ENCODE data around the gene PCDH1.

Gene PCDH1

GRCh38 chr5:141875022-141875740 lies 3.0 kb downstream of the PCDH1 start:
- no peak for FAIRE-seq
- DNase-seq (ENCODE audit: extremely low spot score, insufficient read length, low read depth), result no peak

DNA sequence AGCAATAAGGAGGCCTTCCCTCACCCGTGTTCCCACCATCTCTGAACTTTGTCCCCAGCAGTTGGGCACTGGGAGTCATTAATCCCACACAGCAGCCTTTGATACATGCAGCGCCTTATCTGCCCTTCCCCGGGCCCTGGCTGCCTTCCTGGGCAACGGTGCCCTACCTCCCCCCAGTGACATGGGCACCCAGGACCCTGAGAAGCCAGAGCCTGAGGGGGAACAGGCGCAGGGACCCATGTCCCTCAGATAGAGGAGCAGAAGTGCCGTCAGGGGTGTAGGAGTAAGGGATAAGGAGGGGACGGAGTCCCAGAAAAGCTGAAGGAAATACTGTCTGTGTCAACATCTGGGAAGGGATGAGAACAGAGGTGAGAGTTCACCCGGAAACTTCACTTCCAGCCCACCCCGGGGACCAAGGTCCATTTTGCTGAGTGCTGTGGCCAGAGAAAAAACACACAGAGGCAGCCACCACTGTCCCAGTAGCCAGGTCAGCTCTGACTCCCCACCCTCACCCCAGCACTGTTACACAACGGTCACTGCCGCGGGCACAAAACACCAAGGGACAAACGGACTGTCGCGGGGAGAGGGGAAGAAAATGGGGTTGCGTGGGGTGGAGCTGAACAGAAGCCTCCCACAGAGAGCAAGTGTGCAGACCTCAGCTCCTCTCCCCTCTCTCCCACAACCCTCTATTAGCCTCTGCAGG lies 3.8 kb downstream of the PCDH1 start:
- no peak for DNase-seq (ENCODE audit: extremely low spot score, insufficient read length, low read depth)
- no peak for FAIRE-seq

DNA sequence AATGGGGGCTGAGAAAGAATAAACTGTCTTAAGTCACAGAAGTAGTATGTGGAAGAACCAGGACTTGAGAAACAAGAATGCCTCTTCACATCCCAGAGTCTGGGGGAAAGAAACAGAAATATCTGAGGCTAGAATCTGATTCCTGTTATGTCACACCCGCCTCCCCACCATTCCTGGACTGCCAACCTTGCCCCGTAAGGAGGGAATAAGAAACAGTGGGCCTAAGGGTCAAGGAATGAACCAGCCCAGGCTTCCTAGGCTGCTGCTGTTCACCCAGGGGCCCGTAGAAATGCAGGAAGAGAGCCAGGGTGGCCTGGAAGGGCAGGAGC lies 4.3 kb downstream of the PCDH1 start:
- DNase-seq (ENCODE audit: extremely low spot score, insufficient read length, low read depth) (no peak), FAIRE-seq (no peak)

DNA sequence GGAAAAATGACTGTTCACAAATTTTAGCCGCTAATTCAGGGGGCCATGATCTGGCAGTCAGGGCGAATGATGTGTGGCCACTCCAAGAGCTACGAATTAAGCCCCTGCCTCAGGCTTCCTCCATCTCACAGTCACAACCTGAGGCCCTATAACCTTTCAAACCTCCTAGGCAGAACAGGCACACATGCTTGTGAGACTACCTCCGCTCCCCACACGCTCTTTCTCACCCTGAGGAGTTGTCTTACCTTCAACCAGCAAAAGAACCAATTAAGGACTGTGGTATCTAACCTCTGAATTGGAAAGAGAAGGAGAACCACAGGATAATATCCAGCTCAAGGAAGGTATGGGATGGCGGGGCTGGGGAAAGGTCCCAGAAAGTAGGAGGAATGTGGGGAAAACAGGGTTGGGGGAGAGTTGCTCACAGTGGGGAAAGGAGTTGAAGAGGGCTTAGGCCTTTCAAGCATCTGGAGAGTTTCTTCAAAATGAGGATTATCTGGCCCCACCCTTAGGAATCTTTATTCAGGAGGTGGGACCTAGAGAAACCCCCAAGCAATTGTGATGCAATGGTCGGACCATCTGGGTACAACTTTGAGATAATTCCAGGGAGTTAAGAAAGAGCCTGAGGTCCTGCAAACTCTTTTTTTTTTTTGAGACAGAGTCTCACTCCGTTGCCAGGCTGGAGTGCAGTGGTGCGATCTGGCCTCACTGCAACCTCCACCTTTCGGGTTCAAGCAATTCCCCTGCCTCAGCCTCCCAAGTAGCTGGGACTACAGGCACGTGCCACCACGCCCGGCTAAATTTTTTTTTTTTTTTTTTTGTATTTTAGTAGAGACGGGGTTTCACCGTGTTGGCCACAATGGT lies 5.5 kb downstream of the PCDH1 start:
- FAIRE-seq, result no peak

GRCh38 chr5:141871870-141872269 lies 6.3 kb downstream of the PCDH1 start:
- DNase-seq (ENCODE audit: extremely low spot score, insufficient read length, low read depth) (no peak), FAIRE-seq (no peak)

More for the DNA sequence above, 5.5 kb downstream of the PCDH1 start:
- DNase-seq (ENCODE audit: extremely low spot score, insufficient read length, low read depth), result no peak

- FAIRE-seq (no peak), DNase-seq (ENCODE audit: extremely low spot score, insufficient read length, low read depth) (no peak)
Measured at GRCh38 chr5:141870871-141871270, 7.3 kb downstream of the PCDH1 start.

DNA sequence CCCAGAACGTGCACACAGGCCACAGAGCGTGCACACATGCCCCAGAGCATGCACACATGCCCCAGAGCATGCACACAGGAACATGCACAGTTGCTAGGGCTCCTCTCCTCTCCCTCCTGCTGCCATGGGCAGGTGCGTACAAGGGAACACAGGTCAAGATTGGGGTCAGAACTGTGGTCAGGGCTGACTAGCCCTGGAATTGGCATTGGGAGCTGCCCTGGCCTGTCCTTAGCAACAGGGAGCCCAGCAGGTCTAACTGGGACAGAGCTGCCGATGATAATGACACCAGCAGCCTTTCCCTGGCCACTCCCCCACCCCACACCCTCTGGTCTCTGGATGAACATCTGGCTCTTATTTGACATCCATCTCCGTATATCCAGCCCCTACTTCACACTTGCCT lies 8.0 kb downstream of the PCDH1 start:
- FAIRE-seq (no peak), DNase-seq (ENCODE audit: extremely low spot score, insufficient read length, low read depth) (no peak)

DNA sequence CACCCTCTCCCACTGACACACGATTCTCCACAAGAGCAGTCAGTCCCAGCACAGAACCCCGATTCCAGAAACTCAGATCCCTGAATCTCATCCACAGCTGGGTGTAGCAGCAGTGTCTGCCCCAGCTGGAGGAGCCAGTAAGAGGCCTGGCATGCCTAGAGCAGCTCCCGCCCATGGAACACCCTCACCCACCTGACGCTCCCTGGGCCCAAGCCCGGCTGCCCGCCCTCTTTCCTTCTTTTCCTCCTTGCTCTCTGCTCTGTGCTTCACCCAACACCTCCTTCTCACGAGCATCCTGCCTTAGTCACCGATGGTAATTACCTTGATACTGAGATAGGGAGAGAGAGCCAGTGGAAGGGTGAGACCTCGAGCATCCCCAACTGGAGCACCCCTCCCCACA lies 8.7 kb downstream of the PCDH1 start:
- DNase-seq (ENCODE audit: extremely low spot score, insufficient read length, low read depth) (no peak), FAIRE-seq (no peak)

DNA sequence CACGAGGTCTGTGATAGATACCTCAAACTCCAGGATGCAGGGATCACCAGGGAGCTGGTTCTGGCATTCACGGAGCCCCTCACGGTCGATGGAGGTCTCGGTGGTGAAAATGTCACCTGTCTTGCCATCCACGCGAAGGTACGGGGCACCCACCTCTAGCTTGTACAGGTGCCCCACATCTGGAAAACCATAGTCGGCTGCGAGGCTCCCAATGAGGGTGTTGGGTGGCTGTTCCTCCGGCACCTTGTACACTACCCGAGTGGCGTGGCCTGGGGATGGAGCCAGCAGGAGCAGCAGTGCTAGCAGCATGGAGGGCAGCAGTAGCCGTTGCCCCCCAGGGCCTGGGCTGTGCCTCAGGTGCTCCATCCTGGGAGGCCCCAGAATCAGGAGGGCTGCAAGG lies 9.2 kb downstream of the PCDH1 start:
- FAIRE-seq (no peak), DNase-seq (ENCODE audit: extremely low spot score, insufficient read length, low read depth) (no peak)

- DNase-seq (ENCODE audit: extremely low spot score, insufficient read length, low read depth) (no peak), FAIRE-seq (no peak)
Measured at GRCh38 chr5:141868541-141868940, 9.7 kb downstream of the PCDH1 start.

- no peak for DNase-seq (ENCODE audit: extremely low spot score, insufficient read length, low read depth)
- no peak for FAIRE-seq
Measured at GRCh38 chr5:141867651-141868050, 10.6 kb downstream of the PCDH1 start.

DNA sequence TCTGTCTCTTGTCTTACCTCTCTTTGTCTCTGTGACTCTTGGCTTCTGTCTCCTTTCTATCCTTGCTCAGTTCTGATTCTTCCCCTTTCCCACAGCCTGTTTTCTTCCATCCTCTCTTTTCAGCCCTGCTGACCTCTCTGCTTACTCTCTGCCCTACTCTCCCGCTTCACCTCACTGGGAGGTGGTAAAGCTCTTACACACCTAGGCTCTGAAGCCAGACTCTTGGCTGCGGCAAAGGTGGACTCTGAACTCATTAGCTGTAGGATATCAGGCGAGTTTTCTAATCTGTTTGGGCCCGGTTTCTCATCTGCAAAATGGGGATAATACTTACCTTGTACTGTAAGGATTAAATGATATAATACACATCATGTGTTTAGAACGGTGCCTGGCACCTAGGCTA lies 11.1 kb downstream of the PCDH1 start:
- no peak for DNase-seq (ENCODE audit: extremely low spot score, insufficient read length, low read depth)
- FAIRE-seq, result no peak

- FAIRE-seq, result no peak
- no peak for DNase-seq (ENCODE audit: extremely low spot score, insufficient read length, low read depth)
Measured at GRCh38 chr5:141866096-141866495, 12.1 kb downstream of the PCDH1 start.

- FAIRE-seq (no peak), DNase-seq (ENCODE audit: extremely low spot score, insufficient read length, low read depth) (no peak)
Measured at GRCh38 chr5:141865406-141865805, 12.8 kb downstream of the PCDH1 start.

DNA sequence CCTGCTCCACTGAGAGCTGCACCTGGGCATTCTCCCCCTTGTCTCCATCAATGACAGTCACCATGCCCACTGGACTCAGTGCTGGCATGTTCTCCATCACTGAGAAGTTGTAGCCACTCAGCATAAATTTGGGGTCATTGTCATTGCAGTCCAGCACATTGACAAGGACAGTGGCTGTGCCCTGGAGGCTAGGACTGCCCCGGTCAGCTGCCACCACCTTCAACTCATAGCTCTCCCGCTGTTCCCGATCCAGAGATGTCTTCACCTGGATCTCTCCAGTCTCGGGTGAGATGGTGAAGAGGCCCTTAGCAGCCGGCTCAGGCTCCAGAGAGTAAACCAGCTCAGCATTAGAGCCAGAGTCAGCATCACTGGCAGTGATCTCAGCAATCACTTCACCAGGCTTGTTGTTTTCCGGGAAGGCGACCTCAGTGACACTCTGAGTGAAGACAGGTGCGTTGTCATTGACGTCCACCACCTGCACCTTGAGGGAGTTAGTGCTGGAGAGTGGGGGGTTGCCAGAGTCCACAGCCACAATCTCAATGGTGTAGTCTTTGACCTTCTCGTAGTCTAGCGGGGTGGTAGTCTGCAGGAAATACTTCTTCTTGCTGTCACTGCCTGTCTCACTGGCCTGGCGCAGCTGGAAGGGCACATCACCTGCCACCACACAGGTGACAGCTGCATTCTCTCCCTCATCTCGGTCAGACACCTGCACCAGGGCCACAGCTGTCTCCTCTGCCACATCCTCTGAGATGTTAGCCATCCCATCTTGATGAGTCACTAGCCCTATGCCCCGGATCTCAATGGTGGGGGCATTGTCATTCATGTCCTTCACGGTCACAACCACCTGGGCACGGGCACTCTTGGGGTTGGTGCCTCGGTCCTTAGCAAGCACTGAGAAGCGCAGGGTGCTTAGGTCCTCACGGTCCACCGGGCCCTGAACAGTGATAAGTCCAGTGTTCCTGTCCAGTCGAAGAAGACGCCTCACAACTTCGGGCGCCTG lies 13.5 kb downstream of the PCDH1 start:
- DNase-seq (ENCODE audit: extremely low spot score, insufficient read length, low read depth) (no peak), FAIRE-seq (no peak)

DNA sequence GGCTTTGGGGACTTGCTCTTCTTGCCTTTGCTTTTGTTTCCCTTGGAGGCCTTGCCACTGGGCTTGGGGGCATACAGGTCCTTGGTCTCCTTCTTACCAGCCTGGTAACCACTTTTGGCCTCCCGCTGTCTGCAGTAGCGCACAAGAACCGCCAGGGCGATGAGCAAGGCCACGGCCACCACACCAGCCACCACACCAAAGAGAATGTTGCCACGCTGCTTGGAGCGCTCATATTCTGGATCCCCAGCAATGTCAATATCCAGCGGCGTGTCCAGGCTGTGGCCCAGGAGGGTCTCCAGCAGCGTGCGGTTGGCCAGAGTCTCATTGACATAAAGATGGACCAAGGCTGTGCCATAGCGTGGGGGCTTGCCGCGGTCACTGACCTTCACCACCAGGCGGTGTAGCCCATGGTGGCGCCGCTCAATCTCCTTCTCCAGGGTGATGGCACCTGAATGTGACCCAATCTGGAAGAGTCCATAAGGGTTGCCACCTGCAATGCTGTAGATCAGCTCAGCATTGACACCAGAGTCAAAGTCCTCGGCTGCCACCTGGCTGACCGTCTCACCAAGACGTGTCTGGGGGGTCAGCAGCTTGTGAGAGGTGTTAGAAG lies 14.5 kb downstream of the PCDH1 start:
- DNase-seq (ENCODE audit: extremely low spot score, insufficient read length, low read depth) (no peak), FAIRE-seq (no peak)

DNA sequence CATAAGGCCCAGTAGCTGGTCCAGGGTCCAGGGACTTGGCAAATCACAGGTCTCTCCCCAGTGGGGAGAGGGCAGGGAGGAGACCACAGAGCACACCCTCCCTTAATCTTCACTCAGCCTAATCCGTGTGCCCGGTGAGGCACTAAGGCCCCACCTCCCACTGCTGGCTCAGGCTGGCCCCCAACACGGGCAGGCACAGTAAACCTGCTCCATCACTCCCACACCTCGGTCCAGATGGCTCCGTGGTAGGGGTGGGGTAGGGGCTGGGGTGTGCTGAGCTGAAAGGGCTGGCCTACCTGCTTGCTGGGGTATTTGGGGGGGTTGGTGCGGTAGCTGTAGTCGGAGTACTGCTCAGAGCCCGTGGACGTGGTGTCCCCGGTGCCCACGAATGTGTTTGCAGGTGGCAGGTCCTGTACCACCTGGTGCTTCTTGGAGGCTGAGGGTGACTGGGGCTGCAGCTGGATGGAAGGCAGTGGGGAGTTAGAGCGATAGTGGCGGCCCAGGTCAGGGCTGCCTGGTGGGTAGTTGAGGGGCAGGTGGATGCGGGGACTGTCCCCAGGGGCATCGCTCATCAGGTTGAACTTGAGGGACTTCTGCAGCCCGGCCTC lies 15.2 kb downstream of the PCDH1 start:
- DNase-seq (ENCODE audit: extremely low spot score, insufficient read length, low read depth), result no peak
- FAIRE-seq, result no peak

- FAIRE-seq (no peak), DNase-seq (ENCODE audit: extremely low spot score, insufficient read length, low read depth) (no peak)
Measured at GRCh38 chr5:141861194-141861593, 17.0 kb downstream of the PCDH1 start.

All from GM18507 (cell line).